Measurements from ENCODE around the gene ZBTB20. TPM values are rescaled to one million over a fixed set of nuclear protein-coding genes. Genes with fewer than 3 reads are reported as not detected.

The ZBTB20 gene
- total and polyA plus RNA-seq, 2 of the 4 experiments (the other 2 are of a cell fraction): 0.75 to 14.7 TPM

- Histone ChIP-seq H3K79me1 (ENCODE audit: low read depth in 1 of 2, low read length in 2 of 2) (peaks cover 13 to 33% of the 10 kb centered on the region in 2 experiments; a peak in 3 of 4 replicates), H4K91ac (ENCODE audit: insufficient read depth, low read depth, low read length) (no peak overlapping the region), H3K36me3 (ENCODE audit: control insufficient read depth, insufficient read depth, low read length) (no peaks in the 10 kb centered on the region), H3K23ac (ENCODE audit: low read depth, low read length) (no peak overlapping the region), H3K27me3 (ENCODE audit: control insufficient read depth, insufficient read depth, low read length) (no peaks in the 10 kb centered on the region), H4K8ac (ENCODE audit: low read depth in 2 of 2, low read length in 2 of 2) (no peak overlapping the region), H4K20me1 (ENCODE audit: insufficient read depth, low read length) (no peaks in the 10 kb centered on the region; the same call in 1 of the 2 replicates), H3K4me3 (ENCODE audit: insufficient read depth, low read depth, low read length) (no peak overlapping the region), H4K5ac (ENCODE audit: low read depth, low read length) (no peak overlapping the region), H3K18ac (ENCODE audit: low read depth, low read length) (no peak overlapping the region), H3K4me2 (ENCODE audit: low read depth, low read length) (no peak overlapping the region), H2BK15ac (ENCODE audit: low read depth, low read length) (no peak overlapping the region), H3K27ac (ENCODE audit: insufficient read depth, low read length) (no peak overlapping the region), H3K4ac (ENCODE audit: low read depth, low read length) (no peak overlapping the region), H3K9me1 (ENCODE audit: insufficient read depth, low read length) (peaks cover 3% of the 10 kb centered on the region; the same call in 1 of the 2 replicates), H3K9me3 (ENCODE audit: control insufficient read depth, insufficient read depth, low read length) (no peaks in the 10 kb centered on the region), H3K4me1 (ENCODE audit: control insufficient read depth, insufficient read depth, low read length) (no peaks in the 10 kb centered on the region; the same call in none of the 2 replicates), H2BK20ac (ENCODE audit: low read depth, low read length) (no peak overlapping the region), H2BK5ac (ENCODE audit: low read depth, low read length, poor library complexity, severe bottlenecking) (no peak overlapping the region), H2BK120ac (ENCODE audit: low read depth, low read length) (no peak overlapping the region), H3K56ac (ENCODE audit: extremely low read depth, insufficient read depth, low read length) (no peak overlapping the region), H3K9ac (ENCODE audit: low read depth, low read length) (no peak overlapping the region), H2AFZ (replicated peaks; ENCODE audit: low read length, poor library complexity) (no peak overlapping the region), H2AK9ac (replicated peaks; ENCODE audit: low read depth, low read length, poor library complexity) (no peak overlapping the region), H3K14ac (replicated peaks; ENCODE audit: low read depth, low read length) (no peak overlapping the region), H2AK5ac (ENCODE audit: low read depth, low read length) (no peak overlapping the region)
- CTCF ChIA-PET: interaction anchor here (0.6 kb wide), 1 partner anchor 49 kb away, joined by 3 read pairs; no protein-coding TSS in a partner anchor
- no CpG with 5 or more reads among the region's 1 CpG for WGBS, 2 experiments (ENCODE audit: extremely low coverage in 2 of 2, insufficient read length in 1 of 2)
- TF ChIP-seq RFX5 (IDR thresholded peaks at IDR 0.05; ENCODE audit: low read depth, low read length) (no peak), MAZ (IDR thresholded peaks at IDR 0.05; ENCODE audit: borderline replicate concordance, low read depth, low read length) (no peak), POLR2A (IDR thresholded peaks at IDR 0.05; ENCODE audit: low read depth, low read length) (no peak), RAD21 (IDR thresholded peaks at IDR 0.05; ENCODE audit: low read length) (no peak), BHLHE40 (IDR thresholded peaks at IDR 0.05; ENCODE audit: low read depth, low read length) (no peak), FOS (IDR thresholded peaks at IDR 0.05; ENCODE audit: low read depth, low read length) (no peak), CEBPB (IDR thresholded peaks at IDR 0.05; ENCODE audit: low read depth, low read length) (no peak), MXI1 (IDR thresholded peaks at IDR 0.05; ENCODE audit: borderline replicate concordance, low read depth, low read length) (no peak), ELK1 (IDR thresholded peaks at IDR 0.05; ENCODE audit: borderline replicate concordance, low read depth, low read length) (no peak), SMC3 (IDR thresholded peaks at IDR 0.05; ENCODE audit: low read depth, low read length) (no peak), MAFK (IDR thresholded peaks at IDR 0.05; ENCODE audit: low read depth, low read length) (no peak), NFE2L2 (IDR thresholded peaks at IDR 0.05; ENCODE audit: low read depth, low read length) (no peak), RCOR1 (IDR thresholded peaks at IDR 0.05; ENCODE audit: insufficient replicate concordance, low read length) (no peak), CHD1 (IDR thresholded peaks at IDR 0.05; ENCODE audit: low read depth, low read length) (no peak)
- TF ChIP-seq, protein P1, sequence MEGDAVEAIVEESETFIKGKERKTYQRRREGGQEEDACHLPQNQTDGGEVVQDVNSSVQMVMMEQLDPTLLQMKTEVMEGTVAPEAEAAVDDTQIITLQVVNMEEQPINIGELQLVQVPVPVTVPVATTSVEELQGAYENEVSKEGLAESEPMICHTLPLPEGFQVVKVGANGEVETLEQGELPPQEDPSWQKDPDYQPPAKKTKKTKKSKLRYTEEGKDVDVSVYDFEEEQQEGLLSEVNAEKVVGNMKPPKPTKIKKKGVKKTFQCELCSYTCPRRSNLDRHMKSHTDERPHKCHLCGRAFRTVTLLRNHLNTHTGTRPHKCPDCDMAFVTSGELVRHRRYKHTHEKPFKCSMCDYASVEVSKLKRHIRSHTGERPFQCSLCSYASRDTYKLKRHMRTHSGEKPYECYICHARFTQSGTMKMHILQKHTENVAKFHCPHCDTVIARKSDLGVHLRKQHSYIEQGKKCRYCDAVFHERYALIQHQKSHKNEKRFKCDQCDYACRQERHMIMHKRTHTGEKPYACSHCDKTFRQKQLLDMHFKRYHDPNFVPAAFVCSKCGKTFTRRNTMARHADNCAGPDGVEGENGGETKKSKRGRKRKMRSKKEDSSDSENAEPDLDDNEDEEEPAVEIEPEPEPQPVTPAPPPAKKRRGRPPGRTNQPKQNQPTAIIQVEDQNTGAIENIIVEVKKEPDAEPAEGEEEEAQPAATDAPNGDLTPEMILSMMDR (conservative IDR thresholded peaks at IDR 0.05; ENCODE audit: low read depth, low read length): no peak
- TF ChIP-seq, protein P2, sequence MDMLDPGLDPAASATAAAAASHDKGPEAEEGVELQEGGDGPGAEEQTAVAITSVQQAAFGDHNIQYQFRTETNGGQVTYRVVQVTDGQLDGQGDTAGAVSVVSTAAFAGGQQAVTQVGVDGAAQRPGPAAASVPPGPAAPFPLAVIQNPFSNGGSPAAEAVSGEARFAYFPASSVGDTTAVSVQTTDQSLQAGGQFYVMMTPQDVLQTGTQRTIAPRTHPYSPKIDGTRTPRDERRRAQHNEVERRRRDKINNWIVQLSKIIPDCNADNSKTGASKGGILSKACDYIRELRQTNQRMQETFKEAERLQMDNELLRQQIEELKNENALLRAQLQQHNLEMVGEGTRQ (IDR thresholded peaks at IDR 0.05; ENCODE audit: low read depth, low read length): no peak
- BruUV-seq (replicated peaks): no TSS peak
- ATAC-seq (ENCODE audit: low read depth) (peak; percentile 37), DNase-seq (no peak)
- in situ Hi-C loops (cut with MboI; ENCODE audit: low sequenced_read_pairs) (no loop called here), intact Hi-C loops (cut with micrococcal nuclease) (no loop called here), dilution Hi-C loops (cut with HindIII; ENCODE audit: low sequenced_read_pairs, unreplicated experiment) (no loop called here)
- POLR2A ChIA-PET (ENCODE audit: unreplicated experiment): no interaction called here
These were observed 628.8 kb downstream of the ZBTB20 start for GRCh38 chr3:114518206-114518808.

Data from IMR-90 (cell line).